ENCODE measurements around the gene MIB1. TPM values are rescaled to one million over a fixed set of nuclear protein-coding genes. Genes with fewer than 3 reads are reported as not detected.

Gene MIB1
- total and polyA plus RNA-seq, 2 experiments from 2014 or later = 8.3 to 62.3 TPM

DNA sequence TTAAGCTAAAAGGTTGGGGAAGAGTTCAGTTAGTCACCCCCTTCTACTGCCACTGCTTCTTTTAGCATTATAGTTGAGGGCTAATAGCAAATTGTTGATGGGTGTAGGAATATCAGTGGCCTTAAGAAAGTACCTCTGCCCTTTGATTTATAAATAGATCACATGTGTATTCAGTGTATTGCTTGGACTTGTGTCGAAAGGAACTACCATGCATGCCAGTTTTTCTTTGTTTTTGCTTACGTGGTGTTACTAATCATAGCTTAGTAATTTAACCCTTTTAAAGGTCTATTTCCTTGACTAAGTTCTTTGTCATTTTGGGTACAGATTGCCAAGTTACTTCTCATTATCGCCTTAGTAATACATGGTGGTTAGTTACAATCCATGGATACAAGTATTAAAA, 85.6 kb downstream of the MIB1 start:
- Histone ChIP-seq H3K36me3 (replicated peaks; ENCODE audit: insufficient read depth, low read depth) (no peaks in the 10 kb centered on the region), H4K20me1 (ENCODE audit: insufficient read depth, poor library complexity, severe bottlenecking) (no peaks in the 10 kb centered on the region), H2AFZ (no peak overlapping the region), H3K9me3 (ENCODE audit: low read depth) (no peaks in the 10 kb centered on the region), H3K79me2 (no peaks in the 10 kb centered on the region), H3K27me3 (no peaks in the 10 kb centered on the region), H3K4me1 (ENCODE audit: insufficient read depth) (no peaks in the 10 kb centered on the region), H3K9me2 (replicated peaks; ENCODE audit: insufficient read depth) (no peaks in the 10 kb centered on the region), H3K27ac (no peak overlapping the region), H3K4me2 (no peak overlapping the region), H3K4me3 (no peak overlapping the region)
- DNase-seq (ENCODE audit: low spot score) = no peak
- WGBS (ENCODE audit: low lambda C conversion rate, missing lambda C conversion rate) = 78% methylated on average over 3 of the region's 3 CpGs
- TF ChIP-seq EZH2phosphoT487 (IDR thresholded peaks at IDR 0.05; ENCODE audit: low read depth, severe bottlenecking, unreplicated experiment) = no peak
- no peak for TF ChIP-seq EZH2 (IDR thresholded peaks at IDR 0.05; ENCODE audit: borderline replicate concordance)

DNA sequence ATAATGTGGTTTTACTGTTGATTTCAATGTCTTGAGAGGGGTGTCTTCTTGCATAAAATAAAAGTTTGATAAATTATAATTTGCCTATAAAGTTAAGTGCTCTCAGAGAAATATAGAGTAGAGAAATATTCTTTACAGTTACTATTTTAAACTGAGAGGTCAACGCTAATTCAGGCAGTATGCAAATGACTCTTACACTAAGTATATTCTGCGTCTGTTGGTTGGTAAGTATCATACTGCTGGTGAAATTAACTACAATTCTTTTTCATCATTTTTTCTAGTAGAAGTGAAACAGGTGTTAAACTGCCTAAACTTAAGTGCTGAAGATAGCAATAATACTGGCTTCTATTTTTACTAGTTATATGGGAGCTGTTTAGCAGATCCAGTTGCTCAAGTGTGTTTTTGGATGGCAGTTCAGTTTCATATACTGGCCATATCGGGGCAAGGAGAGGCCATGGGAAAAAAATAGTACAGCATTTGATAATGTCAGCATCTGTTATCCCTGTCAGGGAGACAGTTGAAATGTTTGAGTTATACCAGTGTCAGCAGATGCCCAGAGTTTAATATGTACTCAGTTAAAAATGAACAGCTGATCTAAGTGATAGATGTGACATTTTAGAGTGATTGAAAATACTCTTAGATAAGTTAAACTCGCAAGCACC, 86.2 kb downstream of the MIB1 start:
- Histone ChIP-seq H3K27me3 (no peaks in the 10 kb centered on the region), H2AFZ (no peak overlapping the region), H4K20me1 (ENCODE audit: insufficient read depth, poor library complexity, severe bottlenecking) (no peaks in the 10 kb centered on the region), H3K4me3 (no peak overlapping the region), H3K4me2 (no peak overlapping the region), H3K9me2 (replicated peaks; ENCODE audit: insufficient read depth) (no peaks in the 10 kb centered on the region), H3K79me2 (no peaks in the 10 kb centered on the region), H3K4me1 (ENCODE audit: insufficient read depth) (no peaks in the 10 kb centered on the region), H3K27ac (no peak overlapping the region), H3K9me3 (ENCODE audit: low read depth) (no peaks in the 10 kb centered on the region), H3K36me3 (replicated peaks; ENCODE audit: insufficient read depth, low read depth) (no peaks in the 10 kb centered on the region)
- TF ChIP-seq, protein P1, sequence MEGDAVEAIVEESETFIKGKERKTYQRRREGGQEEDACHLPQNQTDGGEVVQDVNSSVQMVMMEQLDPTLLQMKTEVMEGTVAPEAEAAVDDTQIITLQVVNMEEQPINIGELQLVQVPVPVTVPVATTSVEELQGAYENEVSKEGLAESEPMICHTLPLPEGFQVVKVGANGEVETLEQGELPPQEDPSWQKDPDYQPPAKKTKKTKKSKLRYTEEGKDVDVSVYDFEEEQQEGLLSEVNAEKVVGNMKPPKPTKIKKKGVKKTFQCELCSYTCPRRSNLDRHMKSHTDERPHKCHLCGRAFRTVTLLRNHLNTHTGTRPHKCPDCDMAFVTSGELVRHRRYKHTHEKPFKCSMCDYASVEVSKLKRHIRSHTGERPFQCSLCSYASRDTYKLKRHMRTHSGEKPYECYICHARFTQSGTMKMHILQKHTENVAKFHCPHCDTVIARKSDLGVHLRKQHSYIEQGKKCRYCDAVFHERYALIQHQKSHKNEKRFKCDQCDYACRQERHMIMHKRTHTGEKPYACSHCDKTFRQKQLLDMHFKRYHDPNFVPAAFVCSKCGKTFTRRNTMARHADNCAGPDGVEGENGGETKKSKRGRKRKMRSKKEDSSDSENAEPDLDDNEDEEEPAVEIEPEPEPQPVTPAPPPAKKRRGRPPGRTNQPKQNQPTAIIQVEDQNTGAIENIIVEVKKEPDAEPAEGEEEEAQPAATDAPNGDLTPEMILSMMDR (IDR thresholded peaks at IDR 0.05; ENCODE audit: poor library complexity) = no peak
- no peak for TF ChIP-seq EZH2 (IDR thresholded peaks at IDR 0.05; ENCODE audit: borderline replicate concordance)
- no peak for TF ChIP-seq EZH2phosphoT487 (IDR thresholded peaks at IDR 0.05; ENCODE audit: low read depth, severe bottlenecking, unreplicated experiment)
- no peak for DNase-seq (ENCODE audit: low spot score)
- 93% methylated on average over 4 of the region's 4 CpGs for WGBS (ENCODE audit: low lambda C conversion rate, missing lambda C conversion rate)

DNA sequence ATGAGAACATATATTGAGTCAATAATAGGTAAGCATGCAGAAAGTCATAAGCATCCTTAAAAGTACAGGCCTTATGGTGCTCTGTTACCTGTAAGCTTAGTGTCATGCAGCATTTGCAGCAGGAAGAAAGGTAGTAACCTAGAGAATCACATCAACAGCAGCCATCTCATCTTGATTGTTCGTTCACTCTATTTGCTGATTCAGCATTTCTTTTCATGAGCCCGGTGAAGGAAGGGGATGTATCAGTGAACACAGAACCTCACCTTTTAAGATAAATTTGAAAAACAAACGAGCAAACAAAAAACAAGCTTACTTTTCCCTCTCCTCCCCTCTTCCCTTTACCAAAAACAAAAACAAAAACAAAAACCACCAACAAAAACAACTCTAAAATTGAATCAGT, 89.9 kb downstream of the MIB1 start:
- no peak overlapping the region for H3K27ac ChIP-seq
- no peaks in the 10 kb centered on the region for H4K20me1 ChIP-seq (ENCODE audit: insufficient read depth, poor library complexity, severe bottlenecking)
- H3K4me3 ChIP-seq = no peak overlapping the region
- DNase-seq (ENCODE audit: low spot score) = no peak
- no peak overlapping the region for H2AFZ ChIP-seq
- TF ChIP-seq, protein P1 (IDR thresholded peaks at IDR 0.05; ENCODE audit: poor library complexity) = no peak
- no peak for TF ChIP-seq EZH2phosphoT487 (IDR thresholded peaks at IDR 0.05; ENCODE audit: low read depth, severe bottlenecking, unreplicated experiment)
- no peak for TF ChIP-seq EZH2 (IDR thresholded peaks at IDR 0.05; ENCODE audit: borderline replicate concordance)
- H3K36me3 ChIP-seq (replicated peaks; ENCODE audit: insufficient read depth, low read depth) = no peaks in the 10 kb centered on the region
- H3K27me3 ChIP-seq = no peaks in the 10 kb centered on the region
- no peaks in the 10 kb centered on the region for H3K4me1 ChIP-seq (ENCODE audit: insufficient read depth)
- no peaks in the 10 kb centered on the region for H3K9me2 ChIP-seq (replicated peaks; ENCODE audit: insufficient read depth)
- H3K4me2 ChIP-seq = no peak overlapping the region
- 81% methylated on average over 3 of the region's 3 CpGs for WGBS (ENCODE audit: low lambda C conversion rate, missing lambda C conversion rate)
- H3K9me3 ChIP-seq (ENCODE audit: low read depth) = no peaks in the 10 kb centered on the region
- no peaks in the 10 kb centered on the region for H3K79me2 ChIP-seq

DNA sequence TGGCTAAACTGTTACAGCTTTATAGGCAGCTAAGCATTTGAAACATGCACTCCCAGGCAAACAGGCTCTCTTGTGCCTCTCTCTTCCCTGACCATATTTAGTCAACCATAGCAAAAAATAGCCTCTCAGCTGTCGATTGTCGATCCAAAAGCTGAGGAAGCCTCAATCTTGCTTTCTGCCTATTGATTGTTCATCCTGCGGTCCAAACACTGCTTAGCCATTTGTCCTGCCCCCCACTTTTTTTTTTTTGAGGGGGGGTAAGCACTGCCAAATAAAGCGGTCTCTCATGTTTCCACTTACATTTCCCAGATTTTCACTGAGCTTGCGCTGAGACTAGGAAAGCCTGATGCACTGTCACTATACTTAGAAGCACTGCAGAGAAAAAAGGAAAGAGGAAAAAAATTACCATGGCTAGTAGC, 90.8 kb downstream of the MIB1 start:
- Histone ChIP-seq H3K36me3 (replicated peaks; ENCODE audit: insufficient read depth, low read depth) (no peaks in the 10 kb centered on the region), H3K27me3 (no peaks in the 10 kb centered on the region), H3K27ac (no peak overlapping the region), H4K20me1 (ENCODE audit: insufficient read depth, poor library complexity, severe bottlenecking) (no peaks in the 10 kb centered on the region), H3K4me3 (no peak overlapping the region), H2AFZ (no peak overlapping the region), H3K9me3 (ENCODE audit: low read depth) (no peaks in the 10 kb centered on the region), H3K4me1 (ENCODE audit: insufficient read depth) (no peaks in the 10 kb centered on the region), H3K4me2 (no peak overlapping the region), H3K79me2 (no peaks in the 10 kb centered on the region), H3K9me2 (replicated peaks; ENCODE audit: insufficient read depth) (no peaks in the 10 kb centered on the region)
- 90% methylated on average over 5 of the region's 5 CpGs for WGBS (ENCODE audit: low lambda C conversion rate, missing lambda C conversion rate)
- no peak for TF ChIP-seq EZH2 (IDR thresholded peaks at IDR 0.05; ENCODE audit: borderline replicate concordance)
- TF ChIP-seq, protein P1 (IDR thresholded peaks at IDR 0.05; ENCODE audit: poor library complexity) = no peak
- no peak for TF ChIP-seq EZH2phosphoT487 (IDR thresholded peaks at IDR 0.05; ENCODE audit: low read depth, severe bottlenecking, unreplicated experiment)
- DNase-seq (ENCODE audit: low spot score) = peak; percentile 6

All from hepatocyte (in vitro differentiated cells).